HG02798 (cell line): ENCODE measurements around the gene RAB21.
"Not testable (repeated sequence)": the region's sequence is repeated elsewhere in the genome, so short reads cannot be mapped to it uniquely, and the experiment has no call there.

ENCODE experiments used
- ATAC-seq: cut with Tn5 transposase; IDR thresholded peaks from one replicate; pipeline ENCODE4 v1.9.1; 2021; ENCODE audit warnings: mild to moderate bottlenecking; ENCODE audit not compliant: unreplicated experiment, poor library complexity

Gene RAB21

DNA sequence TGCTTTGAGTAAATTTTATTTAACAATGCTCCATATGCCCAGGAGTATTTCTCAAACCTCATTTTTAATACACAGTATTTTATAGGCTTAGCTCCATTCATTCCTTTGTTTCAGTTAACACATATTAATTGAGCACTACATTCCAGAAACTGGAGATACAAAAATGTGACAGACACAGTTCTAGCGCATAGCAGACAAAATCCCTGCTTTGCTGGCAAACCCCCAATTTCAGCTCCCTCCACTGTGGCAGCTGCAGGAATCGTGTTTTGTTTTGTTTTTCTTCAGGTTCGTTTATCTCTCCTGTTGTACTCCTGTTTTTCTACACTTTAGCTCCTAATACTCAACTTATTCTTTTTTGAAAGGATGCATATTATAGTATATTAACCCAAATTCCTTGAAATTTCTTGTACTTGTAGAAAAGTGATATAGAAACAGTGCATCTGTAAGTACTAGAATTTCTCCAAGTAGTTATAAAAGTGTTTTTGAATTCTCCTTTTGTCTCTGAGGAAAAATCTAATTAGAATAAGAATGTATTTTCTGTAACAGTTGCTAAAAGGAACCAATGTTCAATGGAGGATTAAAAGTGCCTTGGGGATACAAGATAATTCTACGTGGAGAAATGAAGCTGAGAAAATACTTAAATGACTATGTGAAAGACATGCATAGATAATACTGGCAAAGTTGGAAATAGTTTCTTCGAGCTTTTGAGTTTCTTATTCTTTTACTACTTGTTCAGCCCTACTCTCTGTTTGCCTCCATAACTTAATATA, 6.4 kb upstream of the RAB21 start:
- no peak for ATAC-seq

DNA sequence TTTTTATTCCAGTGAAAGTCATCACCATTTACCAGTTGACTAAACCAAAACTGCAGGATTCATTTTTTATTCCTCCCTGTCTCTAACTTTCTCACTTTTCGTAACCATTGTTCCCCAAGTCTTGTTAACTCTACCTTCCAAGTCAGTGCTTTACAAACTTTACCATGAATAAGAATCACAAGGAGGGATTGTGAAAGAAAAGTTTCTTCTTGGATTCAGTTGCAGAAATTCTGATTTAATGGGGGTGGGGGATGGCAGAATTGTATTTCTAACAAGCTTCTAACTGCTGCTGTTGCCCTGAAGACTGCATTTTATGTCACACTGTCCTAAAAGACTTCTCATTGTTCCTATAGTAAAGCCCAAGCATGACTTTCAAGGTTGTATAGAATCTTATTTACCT, 5.0 kb upstream of the RAB21 start:
- ATAC-seq, result no peak

- ATAC-seq, result no peak
Measured at GRCh38 chr12:71752891-71753290, 1.8 kb upstream of the RAB21 start.

DNA sequence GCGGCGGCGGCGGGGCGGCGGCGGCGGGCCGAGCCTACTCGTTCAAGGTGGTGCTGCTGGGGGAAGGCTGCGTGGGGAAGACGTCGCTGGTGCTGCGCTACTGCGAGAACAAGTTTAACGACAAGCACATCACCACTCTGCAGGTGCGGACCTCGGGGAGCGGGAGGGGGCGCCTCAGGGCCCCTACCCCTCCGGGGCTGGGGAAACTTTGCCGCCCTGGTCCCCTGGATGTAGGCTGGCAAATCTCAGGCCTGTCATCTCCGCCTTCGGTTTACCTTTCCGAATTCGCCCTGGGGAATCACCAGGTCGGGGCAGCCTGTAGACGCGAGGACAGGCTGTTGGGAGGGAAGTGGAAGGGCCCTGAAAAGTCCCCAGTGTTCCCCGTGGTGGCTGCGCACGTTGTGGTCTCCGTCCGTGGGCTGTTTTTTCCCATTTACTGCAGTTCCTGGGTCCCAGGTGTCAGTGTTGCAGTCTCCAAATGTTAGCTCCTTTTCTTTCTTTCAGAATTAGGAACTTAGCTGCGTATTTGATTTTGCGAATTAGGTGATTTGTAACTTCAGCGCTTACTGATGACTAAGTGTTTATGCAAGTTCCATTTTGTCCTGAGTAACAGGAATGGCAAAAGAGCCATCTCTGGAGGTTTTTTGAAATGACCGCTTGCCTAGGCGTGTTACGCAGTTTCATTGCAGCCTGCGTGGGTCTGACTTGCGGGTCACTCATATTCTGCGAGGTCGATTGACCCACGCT, 656 bp downstream of the RAB21 start:
- ATAC-seq, result peak; percentile 61

DNA sequence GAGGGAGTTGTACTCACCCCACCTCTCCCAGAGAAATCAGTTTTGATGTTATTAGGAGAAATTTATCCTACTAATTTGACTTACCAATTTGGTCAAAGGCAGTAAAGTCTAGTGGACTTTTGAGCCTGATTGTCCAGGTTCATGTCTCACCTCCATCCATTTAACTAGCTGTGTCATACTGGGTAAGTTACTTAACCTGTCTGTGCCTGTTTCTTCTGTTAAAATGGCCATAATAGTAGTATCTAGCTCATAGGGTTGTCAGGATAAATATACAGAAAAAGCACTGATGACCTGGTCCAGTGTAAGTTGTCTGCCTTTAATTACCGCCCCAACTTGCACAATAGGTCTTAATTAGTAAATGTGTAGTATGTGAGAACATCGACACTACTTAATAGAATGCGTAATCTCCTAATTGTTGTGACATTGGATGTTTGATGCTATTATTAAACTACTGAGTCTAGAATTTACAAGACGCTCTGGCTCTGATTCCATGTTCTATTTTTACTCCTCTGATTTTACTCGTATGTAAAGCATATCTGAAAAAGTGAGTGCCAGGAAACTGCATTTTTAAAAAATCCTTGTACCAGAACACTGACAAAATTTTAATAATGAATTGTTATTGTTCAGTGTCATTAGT, 1.5 kb downstream of the RAB21 start:
- ATAC-seq, result no peak

DNA sequence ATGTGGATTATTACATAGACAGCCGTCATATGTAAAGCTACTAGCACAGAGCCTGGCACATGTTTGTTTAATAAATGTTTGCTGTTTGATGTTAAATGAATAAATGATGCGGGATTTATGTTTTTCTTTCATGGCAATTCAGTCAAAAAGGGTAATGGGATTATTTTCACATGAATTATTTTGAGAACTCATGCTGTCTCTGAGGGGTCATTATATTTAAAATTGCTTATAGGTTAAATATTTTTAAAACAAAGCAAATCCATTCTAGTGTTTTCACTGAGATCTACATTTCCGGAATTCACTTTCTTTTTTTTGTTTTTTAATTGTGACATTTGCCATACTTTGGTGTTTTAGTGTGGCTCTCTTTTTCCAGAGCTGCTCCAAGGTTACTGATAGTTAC, 5.3 kb downstream of the RAB21 start:
- no peak for ATAC-seq

GRCh38 chr12:71760471-71760870, 5.8 kb downstream of the RAB21 start:
- ATAC-seq, result no peak

DNA sequence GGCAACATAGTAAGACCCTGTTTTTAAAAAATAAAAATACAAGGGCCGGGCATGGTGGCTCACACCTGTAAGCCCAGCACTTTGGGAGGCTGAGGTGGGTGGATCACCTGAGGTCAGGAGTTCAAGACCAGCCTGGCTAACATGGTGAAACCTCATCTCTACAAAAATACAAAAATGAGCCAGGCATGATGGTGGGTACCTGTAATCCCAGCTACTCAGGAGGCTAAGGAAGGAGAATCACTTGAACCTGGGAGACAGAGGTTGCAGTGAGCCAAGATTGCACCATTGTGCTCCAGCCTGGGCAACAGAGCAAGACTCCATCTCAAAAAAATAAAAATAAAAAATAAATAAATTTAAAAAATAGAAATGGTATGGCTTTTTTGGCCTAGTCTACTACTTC, 6.7 kb downstream of the RAB21 start:
- ATAC-seq, result not testable (repeated sequence)

DNA sequence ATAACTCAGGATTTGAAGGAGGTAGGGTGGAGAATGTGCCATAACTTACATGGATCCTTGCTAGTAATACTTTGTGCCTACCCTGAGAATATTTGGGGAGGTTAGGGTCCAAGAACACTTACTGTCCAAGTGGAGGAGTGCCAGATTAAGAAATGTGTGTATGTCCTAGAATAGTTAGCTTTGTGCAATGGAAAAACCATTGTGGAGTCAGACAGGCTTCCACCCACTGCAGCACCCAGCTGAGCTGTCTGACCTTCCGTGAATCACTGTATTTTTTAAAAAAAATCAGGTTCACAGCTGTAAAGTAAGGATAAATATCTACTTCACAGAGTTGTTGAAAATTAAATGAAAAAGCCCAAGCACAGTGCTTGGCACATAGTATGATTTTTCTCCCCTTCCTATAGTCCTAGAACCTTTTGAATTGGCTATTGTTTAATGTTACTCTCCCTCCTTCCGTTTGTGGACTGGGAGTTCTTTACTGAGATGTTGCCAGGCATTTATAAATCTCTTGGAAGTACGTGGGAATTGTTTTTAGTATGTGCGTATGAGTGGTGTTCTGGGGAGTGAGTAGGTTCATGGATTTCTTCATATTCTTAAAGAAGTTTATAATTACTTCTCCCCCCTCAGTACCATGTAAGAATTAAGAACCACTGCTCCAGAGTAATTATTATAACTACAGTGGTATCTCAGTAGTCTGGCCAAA, 9.2 kb downstream of the RAB21 start:
- ATAC-seq, result no peak

DNA sequence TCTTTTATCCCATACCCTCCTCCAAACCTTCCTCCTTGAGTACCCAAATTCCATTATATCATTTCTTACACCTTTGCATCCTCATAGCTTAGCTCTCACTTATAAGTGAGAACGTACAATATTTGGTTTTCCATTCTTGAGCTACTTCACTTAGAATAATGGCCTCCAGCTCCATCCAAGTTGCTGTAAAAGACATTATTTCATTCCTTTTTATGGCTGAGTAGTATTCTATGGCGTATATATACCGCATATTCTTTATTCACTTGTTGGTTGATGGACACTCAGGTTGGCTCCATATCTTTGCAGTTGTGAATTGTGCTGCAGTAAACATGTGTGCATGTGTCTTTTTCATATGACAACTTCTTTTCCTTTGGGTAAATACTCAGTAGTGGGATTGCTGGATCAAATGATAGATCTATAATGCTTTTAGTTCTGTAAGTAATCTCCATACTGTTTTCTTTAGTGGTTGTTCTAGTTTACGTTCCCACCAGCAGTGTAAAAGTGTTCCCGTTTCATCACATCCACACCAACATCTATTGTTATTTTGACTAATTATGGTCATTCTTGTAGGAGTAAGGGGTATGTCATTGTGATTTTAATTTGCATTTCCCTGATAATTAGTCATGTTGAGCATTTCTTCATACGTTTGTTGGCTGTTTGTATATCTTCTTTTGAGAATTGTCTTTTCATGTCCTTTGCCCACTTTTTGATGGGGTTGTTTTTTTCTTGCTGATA, 10.1 kb downstream of the RAB21 start:
- ATAC-seq, result no peak

GRCh38 chr12:71766202-71766601, 11.5 kb downstream of the RAB21 start:
- ATAC-seq, result no peak

DNA sequence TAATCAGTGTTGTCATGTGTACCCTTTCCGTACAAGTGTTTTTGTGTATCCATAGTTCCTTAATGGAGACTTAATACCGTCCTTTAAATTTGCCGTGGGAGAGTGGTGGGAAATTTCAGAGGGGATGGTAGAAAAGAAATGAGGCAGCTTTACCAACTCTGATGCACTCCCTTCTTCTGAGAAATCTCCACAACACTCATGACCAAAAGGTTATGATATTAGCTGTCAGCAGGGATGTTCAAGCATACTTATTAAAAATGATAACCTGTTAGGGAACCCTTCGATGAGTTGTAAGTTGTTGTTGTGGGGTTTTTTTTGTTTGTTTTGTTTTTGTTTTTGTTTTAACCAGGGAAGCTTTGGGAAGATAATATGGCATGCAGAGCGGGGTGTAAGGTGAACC, 12.5 kb downstream of the RAB21 start:
- ATAC-seq, result no peak

DNA sequence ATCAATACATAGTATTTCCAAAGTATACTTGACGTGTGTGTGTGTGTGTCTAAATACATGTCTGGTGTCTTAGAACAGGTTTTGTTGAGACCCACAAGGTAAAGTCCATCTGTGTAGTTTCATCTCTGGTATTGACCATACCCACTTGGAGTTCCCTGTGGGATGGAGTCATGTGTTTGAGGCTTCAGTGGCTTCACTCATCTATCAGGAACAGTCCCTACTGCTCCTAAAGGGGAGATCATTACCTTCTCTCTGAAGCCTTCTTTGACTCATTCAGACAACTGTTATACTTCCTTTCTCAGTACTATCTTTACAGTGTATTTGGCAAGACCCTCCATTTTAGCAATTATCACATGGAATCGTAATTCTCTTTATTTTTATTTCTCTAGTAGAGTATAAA, 14.2 kb downstream of the RAB21 start:
- ATAC-seq, result no peak

DNA sequence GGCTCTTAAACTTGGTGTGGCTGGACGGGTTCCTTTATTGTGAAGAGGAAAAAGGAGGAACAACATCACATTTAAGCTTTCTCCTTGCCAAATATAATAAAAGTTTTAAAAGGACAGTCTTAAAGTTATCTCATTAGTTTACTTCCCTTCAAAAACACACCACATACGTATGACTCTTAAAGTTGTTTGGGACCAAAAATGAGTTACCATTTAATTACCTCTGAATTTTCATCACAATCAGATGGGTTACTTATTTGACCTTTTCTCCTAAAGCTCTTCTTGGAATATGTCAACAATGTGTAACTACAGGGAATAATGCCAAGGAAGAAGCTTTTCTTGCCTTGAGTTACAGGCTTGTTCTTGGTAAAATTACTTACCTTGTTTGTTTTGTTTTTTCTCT, 16.4 kb downstream of the RAB21 start:
- ATAC-seq, result no peak

- no peak for ATAC-seq
Measured at GRCh38 chr12:71772735-71773134, 18.1 kb downstream of the RAB21 start.

- no peak for ATAC-seq
Measured at GRCh38 chr12:71780237-71780822, 25.7 kb downstream of the RAB21 start.

DNA sequence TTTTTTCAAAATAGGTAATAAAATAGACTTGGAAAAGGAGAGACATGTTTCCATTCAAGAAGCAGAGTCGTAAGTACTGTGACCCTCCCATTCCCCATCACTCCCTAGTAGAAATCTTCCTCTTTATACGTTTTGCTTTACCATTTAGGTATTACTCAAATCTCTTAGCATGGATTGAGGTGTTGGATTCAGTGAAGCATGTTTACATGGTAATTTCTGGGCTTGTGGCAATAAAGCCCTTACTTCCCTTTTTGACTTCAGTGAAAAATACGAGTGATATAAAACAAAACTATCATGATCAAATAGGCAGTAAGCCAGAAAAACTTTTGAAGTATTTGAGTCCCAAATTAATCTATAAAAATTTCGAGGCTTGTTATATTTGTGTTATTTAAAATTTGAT, 27.4 kb downstream of the RAB21 start:
- ATAC-seq, result peak; percentile 41

DNA sequence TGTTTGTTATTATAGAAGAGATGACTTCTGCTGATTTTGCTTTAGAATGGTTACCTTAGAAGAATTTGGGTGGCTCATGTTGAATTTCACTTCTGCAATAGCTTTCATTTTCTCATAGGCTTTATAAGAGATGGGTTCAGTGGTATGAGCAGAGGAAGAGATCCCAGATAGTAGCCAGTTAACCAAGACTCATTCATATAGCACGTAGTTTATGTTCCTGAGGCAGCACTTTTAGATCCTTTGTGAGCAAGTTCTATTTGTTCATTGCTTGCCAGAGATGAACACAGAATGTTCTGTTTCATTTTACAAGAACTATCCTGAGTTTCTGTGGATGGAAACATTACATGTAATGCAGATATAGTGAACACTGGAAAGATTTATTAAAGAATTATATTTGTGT, 32.2 kb downstream of the RAB21 start:
- ATAC-seq, result no peak

- ATAC-seq, result no peak
Measured at GRCh38 chr12:71787580-71787979, 32.9 kb downstream of the RAB21 start.

- no peak for ATAC-seq
Measured at GRCh38 chr12:71790331-71790730, 35.7 kb downstream of the RAB21 start.
